Measurements from ENCODE around the gene FREM1. TPM values are rescaled to one million over a fixed set of nuclear protein-coding genes. Genes with fewer than 3 reads are reported as not detected.

The FREM1 gene
- total RNA-seq, 2 experiments from 2014 or later = not detected

DNA sequence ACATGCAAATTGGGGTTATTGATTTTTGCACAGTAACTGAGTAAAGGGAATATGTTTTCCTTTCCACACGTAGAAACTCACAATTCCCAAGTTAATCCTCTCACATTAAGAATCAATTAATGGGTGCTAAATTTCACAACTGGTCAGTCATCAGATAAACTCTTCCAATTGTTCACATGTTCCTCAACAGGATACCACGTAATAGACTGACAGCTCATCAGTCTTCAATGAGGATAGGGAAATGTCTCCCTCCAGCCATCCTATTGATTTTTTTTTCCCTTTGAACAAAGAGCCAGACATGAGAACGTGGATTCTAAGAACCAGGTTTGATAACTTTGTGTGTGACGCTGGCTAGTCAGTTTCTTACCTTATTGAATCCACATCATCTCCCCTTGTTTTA, 186.9 kb downstream of the FREM1 start:
- H3K4me2 ChIP-seq (ENCODE audit: low read length) = no peak overlapping the region
- H2AFZ ChIP-seq (ENCODE audit: low read length) = no peak overlapping the region
- CTCF ChIA-PET (ENCODE audit: unreplicated experiment) = no interaction called here
- H3K36me3 ChIP-seq (ENCODE audit: insufficient read depth, low read length) = no peaks in the 10 kb centered on the region
- intact Hi-C loops (cut with micrococcal nuclease; ENCODE audit: unreplicated experiment) = no loop called here
- POLR2A ChIA-PET = interaction anchor here (0.7 to 1.0 kb wide), 3 partner anchors 9 to 1058 kb away, joined by 3 read pairs; no protein-coding TSS in a partner anchor
- no peak overlapping the region for H3K27ac ChIP-seq (ENCODE audit: low read depth, low read length, poor library complexity, severe bottlenecking)
- no peaks in the 10 kb centered on the region for H3K79me2 ChIP-seq (ENCODE audit: insufficient read depth, low read depth, low read length)
- no peak for TF ChIP-seq EZH2phosphoT487 (IDR thresholded peaks at IDR 0.05; ENCODE audit: borderline replicate concordance, low read depth, low read length)
- TF ChIP-seq, protein P1, sequence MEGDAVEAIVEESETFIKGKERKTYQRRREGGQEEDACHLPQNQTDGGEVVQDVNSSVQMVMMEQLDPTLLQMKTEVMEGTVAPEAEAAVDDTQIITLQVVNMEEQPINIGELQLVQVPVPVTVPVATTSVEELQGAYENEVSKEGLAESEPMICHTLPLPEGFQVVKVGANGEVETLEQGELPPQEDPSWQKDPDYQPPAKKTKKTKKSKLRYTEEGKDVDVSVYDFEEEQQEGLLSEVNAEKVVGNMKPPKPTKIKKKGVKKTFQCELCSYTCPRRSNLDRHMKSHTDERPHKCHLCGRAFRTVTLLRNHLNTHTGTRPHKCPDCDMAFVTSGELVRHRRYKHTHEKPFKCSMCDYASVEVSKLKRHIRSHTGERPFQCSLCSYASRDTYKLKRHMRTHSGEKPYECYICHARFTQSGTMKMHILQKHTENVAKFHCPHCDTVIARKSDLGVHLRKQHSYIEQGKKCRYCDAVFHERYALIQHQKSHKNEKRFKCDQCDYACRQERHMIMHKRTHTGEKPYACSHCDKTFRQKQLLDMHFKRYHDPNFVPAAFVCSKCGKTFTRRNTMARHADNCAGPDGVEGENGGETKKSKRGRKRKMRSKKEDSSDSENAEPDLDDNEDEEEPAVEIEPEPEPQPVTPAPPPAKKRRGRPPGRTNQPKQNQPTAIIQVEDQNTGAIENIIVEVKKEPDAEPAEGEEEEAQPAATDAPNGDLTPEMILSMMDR (conservative IDR thresholded peaks at IDR 0.05; ENCODE audit: low read length) = no peak
- no peak overlapping the region for H3K4me3 ChIP-seq (ENCODE audit: low read depth, low read length, poor library complexity, severe bottlenecking)
- no peak for DNase-seq (ENCODE audit: low spot score)
- no peaks in the 10 kb centered on the region for H4K20me1 ChIP-seq (ENCODE audit: insufficient read depth, low read length)
- H3K9me3 ChIP-seq (ENCODE audit: low read length) = no peaks in the 10 kb centered on the region
- BruUV-seq (replicated peaks) = no TSS peak
- H3K9me2 ChIP-seq (ENCODE audit: insufficient read depth, low read length) = no peaks in the 10 kb centered on the region
- H3K4me1 ChIP-seq (ENCODE audit: insufficient read depth, low read length, poor library complexity, severe bottlenecking) = no peaks in the 10 kb centered on the region

- ChIA-PET POLR2A (interaction anchor here (0.7 to 1.0 kb wide), 3 partner anchors 8 to 1057 kb away, joined by 3 read pairs; no protein-coding TSS in a partner anchor), CTCF (ENCODE audit: unreplicated experiment) (no interaction called here)
- H2AFZ ChIP-seq (ENCODE audit: low read length) = no peak within 1 kb of the TSS
- TF ChIP-seq, protein P1 (conservative IDR thresholded peaks at IDR 0.05; ENCODE audit: low read length) = no peak
- no peak for TF ChIP-seq EZH2phosphoT487 (IDR thresholded peaks at IDR 0.05; ENCODE audit: borderline replicate concordance, low read depth, low read length)
- no peaks in the 10 kb centered on the region for H3K9me3 ChIP-seq (ENCODE audit: low read length)
- no peak within 1 kb of the TSS for H3K27ac ChIP-seq (ENCODE audit: low read depth, low read length, poor library complexity, severe bottlenecking)
- intact Hi-C loops (cut with micrococcal nuclease; ENCODE audit: unreplicated experiment) = no loop called here
- no peaks in the 10 kb centered on the region for H3K36me3 ChIP-seq (ENCODE audit: insufficient read depth, low read length)
- no TSS peak for BruUV-seq (replicated peaks)
- H3K79me2 ChIP-seq (ENCODE audit: insufficient read depth, low read depth, low read length) = no peaks in the 10 kb centered on the region
- H3K4me3 ChIP-seq (ENCODE audit: low read depth, low read length, poor library complexity, severe bottlenecking) = no peak within 1 kb of the TSS
- H3K9me2 ChIP-seq (ENCODE audit: insufficient read depth, low read length) = no peaks in the 10 kb centered on the region
- no peak within 1 kb of the TSS for H3K4me2 ChIP-seq (ENCODE audit: low read length)
- H3K4me1 ChIP-seq (ENCODE audit: insufficient read depth, low read length, poor library complexity, severe bottlenecking) = no peaks in the 10 kb centered on the region
- no peaks in the 10 kb centered on the region for H4K20me1 ChIP-seq (ENCODE audit: insufficient read depth, low read length)
- no peak for DNase-seq (ENCODE audit: low spot score)
Measured at GRCh38 chr9:14722391-14723035, 187.7 kb downstream of the FREM1 start, which contains the start of gene CER1. TSS of gene CER1 (minus strand) at chr9:14722733. CDS start at chr9:14722672, 61 bp downstream.

GRCh38 chr9:14719231-14719923, 190.9 kb downstream of the FREM1 start:
- Histone ChIP-seq H3K9me2 (ENCODE audit: insufficient read depth, low read length) (no peaks in the 10 kb centered on the region), H3K4me3 (ENCODE audit: low read depth, low read length, poor library complexity, severe bottlenecking) (no peak overlapping the region), H3K36me3 (ENCODE audit: insufficient read depth, low read length) (no peaks in the 10 kb centered on the region), H3K4me2 (ENCODE audit: low read length) (no peak overlapping the region), H3K79me2 (ENCODE audit: insufficient read depth, low read depth, low read length) (no peaks in the 10 kb centered on the region), H3K27ac (ENCODE audit: low read depth, low read length, poor library complexity, severe bottlenecking) (no peak overlapping the region), H3K9me3 (ENCODE audit: low read length) (no peaks in the 10 kb centered on the region), H3K4me1 (ENCODE audit: insufficient read depth, low read length, poor library complexity, severe bottlenecking) (no peaks in the 10 kb centered on the region), H4K20me1 (ENCODE audit: insufficient read depth, low read length) (no peaks in the 10 kb centered on the region), H2AFZ (ENCODE audit: low read length) (no peak overlapping the region)
- BruUV-seq (replicated peaks) = no TSS peak
- no peak for DNase-seq (ENCODE audit: low spot score)
- ChIA-PET CTCF (ENCODE audit: unreplicated experiment) (no interaction called here), POLR2A (no interaction called here)
- intact Hi-C loops (cut with micrococcal nuclease; ENCODE audit: unreplicated experiment) = no loop called here
- TF ChIP-seq, protein P1 (conservative IDR thresholded peaks at IDR 0.05; ENCODE audit: low read length) = no peak
- TF ChIP-seq EZH2phosphoT487 (IDR thresholded peaks at IDR 0.05; ENCODE audit: borderline replicate concordance, low read depth, low read length) = no peak

All from OCI-LY7 (cell line).